DND-41 (cell line): ENCODE results near the gene OGFR.
"Not testable (repeated sequence)": the region's sequence is repeated elsewhere in the genome, so short reads cannot be mapped to it uniquely, and the experiment has no call there.

Experiments
- EZH2 ChIP-seq: IDR thresholded peaks from 3 replicates; pipeline ENCODE4 v1.6.1; 2012; ENCODE audit warnings: borderline replicate concordance, low read depth, mild to moderate bottlenecking, moderate library complexity, low read length, inconsistent platforms; ENCODE audit not compliant: severe bottlenecking
- TF ChIP-seq, protein P1 (sequence below): IDR thresholded peaks from 2 replicates; pipeline ENCODE4 v1.5.1; 2012; ENCODE audit warnings: borderline replicate concordance, low read length, moderate library complexity, mild to moderate bottlenecking; ENCODE audit not compliant: poor library complexity, severe bottlenecking; ENCODE audit errors: extremely low read depth

- TF ChIP-seq, protein P1, sequence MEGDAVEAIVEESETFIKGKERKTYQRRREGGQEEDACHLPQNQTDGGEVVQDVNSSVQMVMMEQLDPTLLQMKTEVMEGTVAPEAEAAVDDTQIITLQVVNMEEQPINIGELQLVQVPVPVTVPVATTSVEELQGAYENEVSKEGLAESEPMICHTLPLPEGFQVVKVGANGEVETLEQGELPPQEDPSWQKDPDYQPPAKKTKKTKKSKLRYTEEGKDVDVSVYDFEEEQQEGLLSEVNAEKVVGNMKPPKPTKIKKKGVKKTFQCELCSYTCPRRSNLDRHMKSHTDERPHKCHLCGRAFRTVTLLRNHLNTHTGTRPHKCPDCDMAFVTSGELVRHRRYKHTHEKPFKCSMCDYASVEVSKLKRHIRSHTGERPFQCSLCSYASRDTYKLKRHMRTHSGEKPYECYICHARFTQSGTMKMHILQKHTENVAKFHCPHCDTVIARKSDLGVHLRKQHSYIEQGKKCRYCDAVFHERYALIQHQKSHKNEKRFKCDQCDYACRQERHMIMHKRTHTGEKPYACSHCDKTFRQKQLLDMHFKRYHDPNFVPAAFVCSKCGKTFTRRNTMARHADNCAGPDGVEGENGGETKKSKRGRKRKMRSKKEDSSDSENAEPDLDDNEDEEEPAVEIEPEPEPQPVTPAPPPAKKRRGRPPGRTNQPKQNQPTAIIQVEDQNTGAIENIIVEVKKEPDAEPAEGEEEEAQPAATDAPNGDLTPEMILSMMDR, result not testable (repeated sequence)
- TF ChIP-seq EZH2, result not testable (repeated sequence)
These were observed 48.7 kb downstream of the OGFR start for GRCh38 chr20:62853304-62853703.
